Ishikawa (cell line): ENCODE data around the gene CBX3.

Experiments
- CREB1 ChIP-seq: IDR thresholded peaks from 2 replicates; pipeline ENCODE4 v1.6.1; 2012; ENCODE audit warnings: low read depth
- EP300 ChIP-seq: IDR thresholded peaks from 2 replicates; pipeline ENCODE4 v1.6.1; 2012; ENCODE audit warnings: borderline replicate concordance
- MAX ChIP-seq: IDR thresholded peaks from 2 replicates; pipeline ENCODE4 v1.6.1; 2012
- RAD21 ChIP-seq: IDR thresholded peaks from 2 replicates; pipeline ENCODE4 v1.6.1; 2012; ENCODE audit warnings: low read depth
- TAF1 ChIP-seq: IDR thresholded peaks from 2 replicates; pipeline ENCODE4 v1.6.1; 2012; ENCODE audit warnings: low read depth, mild to moderate bottlenecking

- no peak for TF ChIP-seq MAX
- no peak for TF ChIP-seq EP300
- TF ChIP-seq RAD21, result no peak
- TF ChIP-seq TAF1, result no peak
- TF ChIP-seq CREB1, result no peak
Measured at GRCh38 chr7:26162431-26162830, 39.1 kb upstream of the CBX3 start.
